K562 treated with DMSO at 1 percent for 24 hours (cell line): ENCODE measurements around the gene PSG1. TPM values are rescaled to one million over a fixed set of nuclear protein-coding genes. Genes with fewer than 3 reads are reported as not detected.

Experiments
- total RNA-seq: library from RNA; unstranded; fragments of 300-600 nt; gene quantifications from 2 replicates; pipeline ENCODE4 v1.2.3, GENCODE V29; 2022; ENCODE audit warnings: low read depth; ENCODE audit not compliant: insufficient read depth

Gene PSG1
- total RNA-seq: not detected in 2 replicates

GRCh38 chr19:42879613-42880012, at the start of gene PSG1:
TSS of gene PSG1 (minus strand) at chr19:42879713. CDS start at chr19:42879581, 132 bp downstream.

GRCh38 chr19:42917634-42918033, 38.1 kb upstream of the PSG1 start, which contains the start of gene PSG6:
TSS of gene PSG6 (minus strand) at chr19:42917894. CDS start at chr19:42917792, 102 bp downstream.

Other genes with a start within 250 kb of the PSG1 start
- not detected in 2 replicates for gene PSG3, start 139.2 kb downstream of the PSG1 start, total RNA-seq
- gene PSG8, start 114.0 kb downstream of the PSG1 start, total RNA-seq: not detected in 2 replicates
- not detected in 2 replicates for gene PSG6, start 38.2 kb upstream of the PSG1 start, total RNA-seq
- gene PSG7, start 57.5 kb upstream of the PSG1 start, total RNA-seq: not detected in 2 replicates
- gene PSG11, start 146.8 kb upstream of the PSG1 start, total RNA-seq: not detected in 2 replicates
- gene PSG2, start 203.0 kb upstream of the PSG1 start, total RNA-seq: not detected in 2 replicates